ENCODE data around the gene NARS2.

DNA sequence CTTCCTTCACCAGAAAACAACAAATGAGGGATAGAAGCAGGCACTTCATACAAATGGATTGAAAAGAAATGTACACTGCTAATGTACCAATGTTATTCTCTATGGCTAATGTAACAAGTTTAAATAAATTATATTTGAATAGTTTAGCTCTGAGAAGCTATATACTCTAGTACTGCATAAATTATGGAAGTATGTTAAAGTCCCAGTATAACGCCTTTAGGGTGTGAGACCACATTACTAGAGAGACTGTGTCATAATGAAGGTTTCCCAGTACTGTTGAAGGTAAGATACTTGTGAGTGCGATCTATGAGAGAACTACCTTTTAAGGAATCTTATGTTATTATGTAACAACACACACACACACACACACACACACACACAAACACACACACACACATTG, 117.2 kb downstream of the NARS2 start:
- TF ChIP-seq, protein P1, sequence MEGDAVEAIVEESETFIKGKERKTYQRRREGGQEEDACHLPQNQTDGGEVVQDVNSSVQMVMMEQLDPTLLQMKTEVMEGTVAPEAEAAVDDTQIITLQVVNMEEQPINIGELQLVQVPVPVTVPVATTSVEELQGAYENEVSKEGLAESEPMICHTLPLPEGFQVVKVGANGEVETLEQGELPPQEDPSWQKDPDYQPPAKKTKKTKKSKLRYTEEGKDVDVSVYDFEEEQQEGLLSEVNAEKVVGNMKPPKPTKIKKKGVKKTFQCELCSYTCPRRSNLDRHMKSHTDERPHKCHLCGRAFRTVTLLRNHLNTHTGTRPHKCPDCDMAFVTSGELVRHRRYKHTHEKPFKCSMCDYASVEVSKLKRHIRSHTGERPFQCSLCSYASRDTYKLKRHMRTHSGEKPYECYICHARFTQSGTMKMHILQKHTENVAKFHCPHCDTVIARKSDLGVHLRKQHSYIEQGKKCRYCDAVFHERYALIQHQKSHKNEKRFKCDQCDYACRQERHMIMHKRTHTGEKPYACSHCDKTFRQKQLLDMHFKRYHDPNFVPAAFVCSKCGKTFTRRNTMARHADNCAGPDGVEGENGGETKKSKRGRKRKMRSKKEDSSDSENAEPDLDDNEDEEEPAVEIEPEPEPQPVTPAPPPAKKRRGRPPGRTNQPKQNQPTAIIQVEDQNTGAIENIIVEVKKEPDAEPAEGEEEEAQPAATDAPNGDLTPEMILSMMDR (IDR thresholded peaks at IDR 0.05), result no peak
- no peak for TF ChIP-seq EP300 (IDR thresholded peaks at IDR 0.05)
